GM06990 (cell line): Measurements from ENCODE around the gene PRSS27.

Experiments used
- DNase-seq: peaks from one replicate; pipeline ENCODE4 v3.0.0-alpha.2; 2011; ENCODE audit not compliant: insufficient read length; ENCODE audit errors: extremely low read depth
- H3K27me3 ChIP-seq: replicated peaks from 2 replicates; pipeline ENCODE4 v1.6.0; 2011; ENCODE audit warnings: low read length; ENCODE audit not compliant: control insufficient read depth, insufficient read depth
- H3K36me3 ChIP-seq: 2 replicates; pipeline ENCODE4 v1.5.1; 2011; ENCODE audit warnings: low read length; ENCODE audit not compliant: control insufficient read depth, insufficient read depth
- H3K4me3 ChIP-seq: replicated peaks from 2 replicates; pipeline ENCODE4 v1.5.1; 2011; ENCODE audit warnings: low read depth, mild to moderate bottlenecking, control low read depth, low read length
- CTCF ChIP-seq: IDR thresholded peaks from 2 replicates; pipeline ENCODE4 v1.5.1; 2011; ENCODE audit warnings: low read length, control low read depth, mild to moderate bottlenecking, inconsistent platforms; ENCODE audit not compliant: insufficient read depth, poor library complexity, severe bottlenecking

PRSS27 gene

GRCh38 chr16:2766430-2767139, 46.6 kb upstream of the PRSS27 start:
- no peak overlapping the region for H3K4me3 ChIP-seq
- H3K27me3 ChIP-seq: no peaks in the 10 kb centered on the region
- no peak for TF ChIP-seq CTCF
- DNase-seq: no peak
- peaks cover 86% of the 10 kb centered on the region for H3K36me3 ChIP-seq

- Histone ChIP-seq H3K36me3 (peaks cover 85% of the 10 kb centered on the region), H3K4me3 (no peak overlapping the region), H3K27me3 (no peaks in the 10 kb centered on the region)
- no peak for DNase-seq
- no peak for TF ChIP-seq CTCF
Observed at GRCh38 chr16:2765462-2766404, 45.7 kb upstream of the PRSS27 start.

- no peak for DNase-seq
- TF ChIP-seq CTCF: no peak
- no peak overlapping the region for H3K4me3 ChIP-seq
- H3K36me3 ChIP-seq: peaks cover 80% of the 10 kb centered on the region
- H3K27me3 ChIP-seq: no peaks in the 10 kb centered on the region
Observed at GRCh38 chr16:2764718-2765117, 44.7 kb upstream of the PRSS27 start.

- TF ChIP-seq CTCF: no peak
- no peak overlapping the region for H3K4me3 ChIP-seq
Observed at GRCh38 chr16:2763173-2763572, 43.1 kb upstream of the PRSS27 start.

GRCh38 chr16:2762711-2763110, 42.7 kb upstream of the PRSS27 start:
- Histone ChIP-seq H3K4me3 (no peak overlapping the region), H3K27me3 (no peaks in the 10 kb centered on the region), H3K36me3 (peaks cover 81% of the 10 kb centered on the region)
- DNase-seq: no peak
- no peak for TF ChIP-seq CTCF

More at GRCh38 chr16:2763173-2763572, 43.1 kb upstream of the PRSS27 start:
- Histone ChIP-seq H3K27me3 (no peaks in the 10 kb centered on the region), H3K36me3 (peaks cover 81% of the 10 kb centered on the region)
- DNase-seq: no peak
